HL-60 (cell line): ENCODE data around the gene LRMDA.

Experiments used
- CTCF ChIP-seq: IDR thresholded peaks from one replicate; pipeline ENCODE4 v1.5.1; 2011; ENCODE audit warnings: low read length, control low read depth, inconsistent platforms; ENCODE audit not compliant: insufficient read depth
- GABPA ChIP-seq: IDR thresholded peaks from 2 replicates; pipeline ENCODE4 v1.6.1; 2012; ENCODE audit warnings: low read depth
- POLR2AphosphoS5 ChIP-seq: IDR thresholded peaks from 2 replicates; pipeline ENCODE4 v1.6.1; 2012; ENCODE audit warnings: low read depth
- REST ChIP-seq: IDR thresholded peaks from 2 replicates; pipeline ENCODE4 v1.6.1; 2012; ENCODE audit warnings: low read depth; ENCODE audit not compliant: insufficient replicate concordance

- TF ChIP-seq CTCF (no peak), POLR2AphosphoS5 (no peak), REST (no peak), GABPA (no peak)
These were observed 871.7 kb downstream of the LRMDA start for GRCh38 chr10:76302961-76303630.
